SU-DHL-6 (cell line): ENCODE measurements around the gene ROCK2.

Source experiments
- H2AFZ ChIP-seq: fragments of 200-600 bp; sonication (generic); 2 replicates; pipeline ENCODE4 v1.6.1; 2014; ENCODE audit warnings: low read depth, mild to moderate bottlenecking, moderate library complexity, mixed read lengths, antibody characterized with exemption, low read length; ENCODE audit not compliant: severe bottlenecking
- H3F3A ChIP-seq: fragments of 200-600 bp; shearing (Covaris generic); 2 replicates; pipeline ENCODE4 v1.6.0; 2016; ENCODE audit warnings: antibody characterized with exemption, mild to moderate bottlenecking; ENCODE audit not compliant: insufficient read depth
- H3K27ac ChIP-seq: fragments of 200-600 bp; sonication (generic); 2 replicates; pipeline ENCODE4 v1.5.1; 2016; ENCODE audit warnings: low read depth, mild to moderate bottlenecking, low read length, moderate library complexity, mixed read lengths
- H3K27me3 ChIP-seq: fragments of 200-600 bp; sonication (generic), shearing (Covaris generic); 2 replicates; pipeline ENCODE4 v1.6.0; 2014; ENCODE audit warnings: mild to moderate bottlenecking, low read length
- H3K36me3 ChIP-seq: fragments of 200-600 bp; sonication (generic); 2 replicates; pipeline ENCODE4 v1.6.1; 2014; ENCODE audit warnings: mild to moderate bottlenecking, low read length, mixed read lengths
- H3K4me2 ChIP-seq: fragments of 300-600, 200-600 bp; shearing (Covaris generic), sonication (generic); 2 replicates; pipeline ENCODE4 v1.6.0; 2014; ENCODE audit warnings: low read length, low read depth, mild to moderate bottlenecking; ENCODE audit not compliant: poor library complexity, severe bottlenecking
- H3K4me3 ChIP-seq: fragments of 200-600 bp; sonication (generic); 2 replicates; pipeline ENCODE4 v1.5.1; 2014; ENCODE audit warnings: antibody characterized with exemption, low read length, mild to moderate bottlenecking, mixed read lengths; ENCODE audit not compliant: insufficient read depth, poor library complexity, severe bottlenecking
- H3K79me2 ChIP-seq: fragments of 200-600 bp; sonication (generic); 2 replicates; pipeline ENCODE4 v1.6.1; 2014; ENCODE audit warnings: mild to moderate bottlenecking, low read length, moderate library complexity; ENCODE audit not compliant: insufficient read depth
- H3K9ac ChIP-seq: fragments of 200-600 bp; sonication (generic); 2 replicates; pipeline ENCODE4 v1.7.0; 2014; ENCODE audit warnings: mild to moderate bottlenecking, low read length
- H3K9me2 ChIP-seq: fragments of 200-600 bp; sonication (generic); replicated peaks from 2 replicates; pipeline ENCODE4 v1.6.1; 2014; ENCODE audit warnings: low read length; ENCODE audit not compliant: insufficient read depth
- H3K9me3 ChIP-seq: fragments of 200-600 bp; sonication (generic); 2 replicates; pipeline ENCODE4 v1.6.1; 2014; ENCODE audit warnings: low read length, mixed read lengths; ENCODE audit not compliant: insufficient read depth
- H4K20me1 ChIP-seq: fragments of 200-600 bp; sonication (generic); 2 replicates; pipeline ENCODE4 v1.6.1; 2014; ENCODE audit warnings: low read depth, mild to moderate bottlenecking, antibody characterized with exemption, low read length, moderate library complexity, mixed read lengths
- EZH2phosphoT487 ChIP-seq: fragments of 200-600 bp; sonication (generic), shearing (Covaris generic); conservative IDR thresholded peaks from 2 replicates; pipeline ENCODE4 v1.6.1; 2018; ENCODE audit warnings: mild to moderate bottlenecking, antibody characterized with exemption, low read length, moderate library complexity, mixed read lengths
- TF ChIP-seq, protein P1 (sequence below): fragments of 200-600 bp; sonication (generic); IDR thresholded peaks from one replicate; pipeline ENCODE4 v1.5.1; 2017; ENCODE audit warnings: antibody characterized with exemption, mild to moderate bottlenecking, low read length, moderate library complexity; ENCODE audit not compliant: insufficient read depth, poor library complexity, severe bottlenecking

ROCK2 gene

DNA sequence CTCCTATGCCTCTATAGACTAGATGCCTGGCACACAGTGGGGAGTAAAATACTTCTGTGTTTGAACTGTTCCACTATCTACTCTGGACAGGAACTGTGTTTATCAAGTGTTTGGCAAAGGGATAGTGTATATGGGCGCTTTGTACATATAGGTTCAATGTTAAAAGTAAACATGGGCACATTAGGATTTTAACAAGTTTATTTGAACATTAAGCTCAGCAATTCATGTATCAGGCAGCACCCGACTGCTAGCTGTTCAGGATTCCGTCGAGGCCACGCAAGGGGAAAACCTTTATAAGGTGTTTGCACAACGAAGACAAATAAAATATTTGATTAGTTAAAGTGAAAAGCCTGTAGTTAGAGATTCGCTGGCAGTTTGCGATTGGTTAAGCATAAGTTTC lies 43.4 kb upstream of the ROCK2 start:
- no peaks in the 10 kb centered on the region for H3K9me2 ChIP-seq
- no peaks in the 10 kb centered on the region for H3K9me3 ChIP-seq
- H3F3A ChIP-seq: no peaks in the 10 kb centered on the region
- H3K79me2 ChIP-seq: no peaks in the 10 kb centered on the region
- H3K36me3 ChIP-seq: no peaks in the 10 kb centered on the region
- no peak overlapping the region for H3K4me2 ChIP-seq
- H4K20me1 ChIP-seq: no peaks in the 10 kb centered on the region
- H3K9ac ChIP-seq: no peak overlapping the region
- no peak overlapping the region for H3K4me3 ChIP-seq
- no peaks in the 10 kb centered on the region for H3K27me3 ChIP-seq
- H2AFZ ChIP-seq: no peak overlapping the region
- TF ChIP-seq EZH2phosphoT487: no peak
- TF ChIP-seq, protein P1, sequence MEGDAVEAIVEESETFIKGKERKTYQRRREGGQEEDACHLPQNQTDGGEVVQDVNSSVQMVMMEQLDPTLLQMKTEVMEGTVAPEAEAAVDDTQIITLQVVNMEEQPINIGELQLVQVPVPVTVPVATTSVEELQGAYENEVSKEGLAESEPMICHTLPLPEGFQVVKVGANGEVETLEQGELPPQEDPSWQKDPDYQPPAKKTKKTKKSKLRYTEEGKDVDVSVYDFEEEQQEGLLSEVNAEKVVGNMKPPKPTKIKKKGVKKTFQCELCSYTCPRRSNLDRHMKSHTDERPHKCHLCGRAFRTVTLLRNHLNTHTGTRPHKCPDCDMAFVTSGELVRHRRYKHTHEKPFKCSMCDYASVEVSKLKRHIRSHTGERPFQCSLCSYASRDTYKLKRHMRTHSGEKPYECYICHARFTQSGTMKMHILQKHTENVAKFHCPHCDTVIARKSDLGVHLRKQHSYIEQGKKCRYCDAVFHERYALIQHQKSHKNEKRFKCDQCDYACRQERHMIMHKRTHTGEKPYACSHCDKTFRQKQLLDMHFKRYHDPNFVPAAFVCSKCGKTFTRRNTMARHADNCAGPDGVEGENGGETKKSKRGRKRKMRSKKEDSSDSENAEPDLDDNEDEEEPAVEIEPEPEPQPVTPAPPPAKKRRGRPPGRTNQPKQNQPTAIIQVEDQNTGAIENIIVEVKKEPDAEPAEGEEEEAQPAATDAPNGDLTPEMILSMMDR: no peak
- no peak overlapping the region for H3K27ac ChIP-seq

DNA sequence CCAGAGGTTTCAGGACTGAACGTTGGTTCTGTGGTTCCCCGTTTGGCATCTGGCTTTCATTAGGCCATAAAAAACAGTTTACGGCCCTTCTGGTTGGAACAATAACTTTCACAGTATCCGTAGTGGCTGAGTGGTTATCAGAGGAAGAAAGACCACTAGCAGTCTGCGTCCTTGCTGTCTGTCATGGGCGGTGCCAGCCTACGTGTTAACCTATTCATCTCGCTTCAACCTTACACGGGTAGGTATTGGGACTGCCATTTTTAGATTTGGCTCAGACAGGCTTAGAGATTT lies 42.6 kb upstream of the ROCK2 start:
- Histone ChIP-seq H3K36me3 (no peaks in the 10 kb centered on the region), H3K9me2 (no peaks in the 10 kb centered on the region), H3K79me2 (no peaks in the 10 kb centered on the region), H3K27me3 (no peaks in the 10 kb centered on the region), H3K9me3 (no peaks in the 10 kb centered on the region), H2AFZ (no peak overlapping the region), H3K4me3 (no peak overlapping the region), H4K20me1 (no peaks in the 10 kb centered on the region), H3K9ac (no peak overlapping the region), H3K4me2 (no peak overlapping the region), H3F3A (no peaks in the 10 kb centered on the region), H3K27ac (no peak overlapping the region)
- TF ChIP-seq, protein P1: no peak
- TF ChIP-seq EZH2phosphoT487: no peak

DNA sequence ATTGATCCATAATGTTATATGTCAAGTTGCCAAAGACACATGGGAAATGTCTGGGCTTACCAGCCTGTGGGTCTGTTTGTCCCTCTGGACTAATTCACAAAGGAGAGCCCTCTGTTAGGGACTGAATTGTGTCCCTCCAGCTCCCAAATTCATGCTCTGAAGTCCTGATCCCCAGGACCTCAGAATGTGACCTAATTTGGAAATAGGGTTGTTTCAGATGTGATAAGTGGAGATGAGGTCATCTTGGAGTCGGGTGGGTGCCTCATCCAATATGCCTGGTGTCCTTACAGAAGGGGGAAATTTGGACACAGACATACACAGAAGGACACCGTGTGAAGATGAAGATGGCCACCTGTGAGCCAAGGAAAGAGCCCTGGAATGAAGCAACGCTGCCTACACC lies 41.4 kb upstream of the ROCK2 start:
- Histone ChIP-seq H3F3A (no peaks in the 10 kb centered on the region), H3K27ac (no peak overlapping the region), H3K9me2 (no peaks in the 10 kb centered on the region), H3K9me3 (no peaks in the 10 kb centered on the region), H2AFZ (no peak overlapping the region), H4K20me1 (no peaks in the 10 kb centered on the region), H3K4me3 (no peak overlapping the region), H3K79me2 (no peaks in the 10 kb centered on the region), H3K9ac (no peak overlapping the region), H3K36me3 (no peaks in the 10 kb centered on the region), H3K4me2 (no peak overlapping the region), H3K27me3 (no peaks in the 10 kb centered on the region)
- TF ChIP-seq, protein P1: no peak
- no peak for TF ChIP-seq EZH2phosphoT487

DNA sequence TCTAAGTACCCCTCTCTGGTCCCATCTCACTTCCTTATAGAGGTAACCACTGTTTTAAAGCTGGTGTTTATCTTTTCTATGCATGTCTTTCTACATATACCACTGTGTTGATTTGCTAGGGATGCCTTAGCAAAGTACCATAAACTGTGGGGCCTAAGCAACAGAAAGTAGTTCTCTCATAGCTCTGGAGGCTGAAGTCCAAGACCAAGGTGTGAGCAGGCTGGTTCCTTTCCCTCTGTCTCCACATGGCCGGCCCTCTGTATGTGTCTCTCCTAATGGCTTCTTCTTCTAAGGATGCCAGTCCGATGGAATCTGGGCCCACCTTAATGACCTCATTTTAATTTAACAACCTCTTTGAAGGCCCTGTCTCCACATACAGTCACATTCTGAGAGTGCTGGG lies 40.8 kb upstream of the ROCK2 start:
- H3K4me2 ChIP-seq: no peak overlapping the region
- H3F3A ChIP-seq: no peaks in the 10 kb centered on the region
- no peaks in the 10 kb centered on the region for H3K79me2 ChIP-seq
- no peak for TF ChIP-seq EZH2phosphoT487
- TF ChIP-seq, protein P1: no peak
- no peaks in the 10 kb centered on the region for H3K9me3 ChIP-seq
- H3K9me2 ChIP-seq: no peaks in the 10 kb centered on the region
- H2AFZ ChIP-seq: no peak overlapping the region
- no peaks in the 10 kb centered on the region for H3K36me3 ChIP-seq
- no peak overlapping the region for H3K27ac ChIP-seq
- no peaks in the 10 kb centered on the region for H4K20me1 ChIP-seq
- H3K27me3 ChIP-seq: no peaks in the 10 kb centered on the region
- H3K9ac ChIP-seq: no peak overlapping the region
- H3K4me3 ChIP-seq: no peak overlapping the region
